Left ventricle myocardium superior (tissue), 1 donor: ENCODE results near the gene PNPLA7. TPM values are rescaled to one million over a fixed set of nuclear protein-coding genes. Genes with fewer than 3 reads are reported as not detected.
"Not testable (repeated sequence)": the region's sequence is repeated elsewhere in the genome, so short reads cannot be mapped to it uniquely, and the experiment has no call there.

Experiments
- ATAC-seq: fragments of 200-7000 bp; cut with Tn5 transposase; one replicate; pipeline ENCODE4 v1.9.1; 2020; ENCODE audit warnings: mild to moderate bottlenecking, moderate library complexity
- DNase-seq: peaks from one replicate; pipeline ENCODE4 v3.0.0-alpha.2; 2020
- intact Hi-C: fragments of 100-400 bp; cut with micrococcal nuclease; formaldehyde crosslinking; loops from one replicate; pipeline ENCODE4 v1.11.0; 2022
- long read RNA-seq: library from polyadenylated mRNA; unstranded; transcript quantifications from one replicate; pipeline ENCODE4 v2.0.0, GENCODE V29; 2021
- total RNA-seq: library from RNA; stranded (reverse); fragmentation: NEBNext Ultra II Directional; extraction: Animal tissue kit (Norgen Biotek cat#: 25700); gene quantifications from one replicate; pipeline ENCODE4 v1.2.1, GENCODE V29; 2021
- donor health status: DM: no; HTN: yes; CAD: no; lungs with severe emphysema.

PNPLA7 gene
- 10.7 TPM for total RNA-seq
- long read RNA-seq, full-length matches to known transcripts = 1 of 26 reads
- long read RNA-seq, partial matches to known transcripts = 18 of 26 reads
- long read RNA-seq, other reads (novel, unspliced or antisense) = 7 of 26 reads

DNA sequence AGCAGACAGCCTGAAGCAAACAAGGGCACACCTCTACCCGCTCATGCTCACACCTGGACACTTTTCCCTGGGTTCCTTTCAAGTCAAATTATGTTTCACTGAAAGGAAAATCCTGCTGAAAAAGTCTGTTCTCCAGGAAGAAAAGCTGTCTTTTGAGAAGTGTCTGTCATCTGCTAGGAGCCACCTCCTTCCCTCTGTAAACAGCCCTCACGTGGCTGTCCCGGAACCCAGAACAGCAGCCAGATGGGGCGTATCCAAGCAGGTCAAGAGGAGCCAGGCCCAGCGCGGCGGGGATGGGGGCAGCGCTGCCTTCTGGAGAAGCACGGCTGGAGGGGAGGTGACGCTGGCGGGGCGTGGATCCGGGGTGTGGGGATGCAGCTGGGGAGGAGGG, at the start of gene PNPLA7:
Gene PNPLA7, minus strand, starts transcription at position 172 of the 391 bp plus-strand sequence. CDS start 205 bp downstream, outside the sequence.
- intact Hi-C loops = no loop called here
- ATAC-seq (peak; percentile 85), DNase-seq (peak; percentile 92)

DNA sequence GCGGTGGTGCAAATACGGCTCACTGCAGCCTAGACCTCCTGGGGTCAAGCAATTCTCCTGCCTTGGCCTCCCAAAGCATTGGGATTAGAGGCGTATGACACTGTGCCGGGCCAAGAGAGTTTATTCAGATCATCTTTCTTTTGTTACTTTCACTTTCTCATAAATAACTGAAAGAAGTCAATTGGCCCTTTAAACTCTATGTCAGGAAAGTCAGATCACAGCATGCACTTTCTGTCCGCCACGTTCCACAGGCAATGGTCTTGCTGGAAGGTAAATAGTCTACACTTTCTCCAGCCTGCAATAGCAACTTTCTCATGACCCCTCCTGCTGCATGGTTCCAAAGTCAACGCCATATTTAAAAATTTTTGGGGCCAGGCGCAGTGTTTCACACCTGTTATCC, 48.7 kb upstream of the PNPLA7 start:
- intact Hi-C loops = no loop called here

GRCh38 chr9:137596577-137596976, 46.4 kb upstream of the PNPLA7 start:
- intact Hi-C loops, DNase-seq, ATAC-seq: not testable (repeated sequence)

More for the DNA sequence above, 48.7 kb upstream of the PNPLA7 start:
- DNase-seq = no peak
- ATAC-seq = no peak

- intact Hi-C loops = no loop called here
- no peak for DNase-seq
Observed at GRCh38 chr9:137593176-137593575, 43.0 kb upstream of the PNPLA7 start.

GRCh38 chr9:137592767-137593166, 42.6 kb upstream of the PNPLA7 start:
- intact Hi-C loops = no loop called here
- ATAC-seq = no peak
- no peak for DNase-seq

More at GRCh38 chr9:137593176-137593575, 43.0 kb upstream of the PNPLA7 start:
- no peak for ATAC-seq

DNA sequence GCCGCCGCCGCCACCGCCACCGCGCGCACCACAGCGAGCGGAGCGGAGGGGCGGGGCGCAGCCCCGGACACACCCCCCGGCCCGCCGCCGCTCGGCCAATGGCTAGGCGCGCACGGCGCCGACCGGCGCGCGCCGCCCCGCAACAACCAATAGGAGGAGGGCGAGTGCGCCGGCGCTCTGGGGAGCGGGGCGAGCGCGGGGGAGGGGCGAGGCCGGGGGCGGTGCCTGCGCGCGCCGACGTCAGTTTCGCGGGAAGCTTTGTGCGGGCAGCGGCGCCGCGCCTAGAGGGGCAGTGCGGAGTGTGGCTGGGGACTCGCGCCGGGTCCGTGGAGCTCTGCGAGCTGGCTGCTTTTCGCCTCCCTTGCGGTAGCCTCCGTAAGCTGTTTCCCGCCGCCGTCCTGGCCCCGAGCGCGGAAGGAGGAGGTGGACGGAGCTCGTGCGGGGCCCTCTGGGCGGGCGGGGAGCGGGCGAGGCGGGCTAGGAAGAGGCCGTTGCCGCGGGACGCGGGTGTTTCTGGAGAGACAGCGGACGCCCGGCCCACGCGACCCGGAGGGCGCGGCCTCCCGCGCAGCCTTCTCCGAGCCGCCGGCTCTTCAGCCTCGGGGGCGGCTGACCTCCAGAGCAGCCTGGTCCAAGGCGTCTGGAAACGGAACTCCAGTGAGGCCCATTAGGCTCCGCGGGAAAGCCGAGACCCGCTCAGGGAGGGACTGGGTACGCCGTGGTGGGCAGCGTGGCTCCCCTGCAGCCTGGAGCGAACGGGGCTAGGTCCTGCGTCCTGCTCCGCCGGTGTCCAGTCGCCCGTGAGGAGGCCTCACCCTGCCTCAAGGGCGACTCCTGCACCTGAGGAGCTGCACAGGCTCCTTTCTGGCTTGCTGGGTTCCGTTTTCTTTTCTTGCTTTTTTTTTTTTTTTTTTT, 40.5 kb upstream of the PNPLA7 start, which contains the start of gene ZMYND19:
Gene ZMYND19, minus strand, starts transcription at position 44 of the 915 bp plus-strand sequence. CDS start 249 bp downstream, outside the sequence.
- intact Hi-C loops = no loop called here
- peak; percentile 100 for ATAC-seq
- peak; percentile 96 for DNase-seq

DNA sequence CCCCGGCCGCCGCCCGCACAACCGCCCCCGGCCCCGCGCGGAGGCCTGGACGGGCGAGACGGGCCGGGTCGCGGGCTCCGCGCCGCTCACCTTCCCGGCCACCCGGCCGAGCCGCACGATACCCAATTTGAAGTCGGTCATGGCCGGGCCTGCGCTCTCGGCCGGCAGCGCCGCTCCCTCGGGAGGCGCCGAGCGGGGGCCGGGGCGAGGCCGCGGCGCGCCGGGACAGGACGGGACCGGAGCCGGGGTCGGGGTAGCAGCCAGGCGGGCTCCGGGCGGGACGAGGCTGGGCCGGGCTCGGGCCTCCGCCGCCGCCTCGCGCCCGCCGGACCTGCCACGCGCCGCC, 39.9 kb upstream of the PNPLA7 start:
- ATAC-seq = no peak
- DNase-seq = no peak
- intact Hi-C loops = no loop called here

- DNase-seq = peak; percentile 36
- intact Hi-C loops = no loop called here
Observed at GRCh38 chr9:137589441-137590122, 39.4 kb upstream of the PNPLA7 start.

GRCh38 chr9:137588891-137589290, 38.7 kb upstream of the PNPLA7 start:
- no peak for ATAC-seq
- DNase-seq = peak; percentile 3
- intact Hi-C loops = no loop called here

More at GRCh38 chr9:137589441-137590122, 39.4 kb upstream of the PNPLA7 start:
- ATAC-seq = no peak

GRCh38 chr9:137588311-137588710, 38.1 kb upstream of the PNPLA7 start:
- ATAC-seq = no peak

DNA sequence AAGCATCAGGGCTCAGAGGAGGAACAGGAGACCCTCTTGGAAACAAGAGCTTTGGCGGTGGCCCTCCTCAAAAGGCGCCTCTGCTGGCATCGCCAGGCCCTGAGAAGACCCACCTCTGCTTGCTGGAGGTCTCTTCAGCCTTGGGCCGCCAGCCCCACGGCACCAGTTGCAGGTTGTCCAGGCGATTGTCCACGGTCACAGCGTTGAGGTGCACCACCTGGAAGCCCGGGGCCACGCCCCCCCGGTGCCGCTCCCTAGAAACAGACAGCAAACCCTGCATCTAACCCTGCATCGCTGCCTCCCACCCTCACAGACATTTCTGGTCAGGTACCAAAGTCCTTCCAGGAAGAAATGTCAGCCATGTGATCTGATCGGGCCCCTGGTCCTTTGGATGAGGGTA, 36.7 kb upstream of the PNPLA7 start:
- intact Hi-C loops = no loop called here
- no peak for DNase-seq

More at GRCh38 chr9:137588311-137588710, 38.1 kb upstream of the PNPLA7 start:
- DNase-seq = no peak
- intact Hi-C loops = no loop called here

GRCh38 chr9:137583957-137584356, 33.8 kb upstream of the PNPLA7 start:
- DNase-seq = no peak
- ATAC-seq = no peak
- intact Hi-C loops = no loop called here

More for the DNA sequence above, 36.7 kb upstream of the PNPLA7 start:
- ATAC-seq = no peak

GRCh38 chr9:137583347-137583746, 33.1 kb upstream of the PNPLA7 start:
- no peak for DNase-seq

DNA sequence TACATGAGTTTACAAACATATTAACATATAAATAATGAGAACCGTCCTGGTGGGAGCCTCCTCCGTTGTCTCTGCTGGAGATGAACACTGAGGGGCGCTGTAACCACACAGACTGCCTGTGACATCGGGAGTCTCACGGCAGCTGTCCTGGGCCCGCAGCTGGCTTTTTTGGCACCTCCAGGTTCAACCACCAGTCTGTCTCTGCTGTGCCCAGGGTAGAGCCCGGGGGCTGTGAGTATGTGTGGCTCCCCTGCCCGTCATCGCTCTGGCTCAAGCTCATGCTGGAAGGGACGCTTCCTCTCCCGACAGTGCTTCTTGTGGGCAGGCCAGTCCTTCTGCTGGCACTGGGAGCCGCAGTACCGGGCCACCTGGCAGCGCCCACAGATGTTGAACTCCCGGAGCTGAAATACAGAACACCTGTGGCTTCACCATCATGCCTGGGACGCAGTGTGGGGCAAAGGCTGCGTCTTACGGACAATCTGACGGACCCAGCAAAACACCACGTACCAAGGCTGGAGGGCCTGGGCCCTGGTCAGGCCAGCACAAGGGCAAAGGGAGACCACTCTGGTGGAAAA, 32.2 kb upstream of the PNPLA7 start:
- intact Hi-C loops = no loop called here
- ATAC-seq = no peak
- no peak for DNase-seq

More at GRCh38 chr9:137583347-137583746, 33.1 kb upstream of the PNPLA7 start:
- intact Hi-C loops = no loop called here
- no peak for ATAC-seq

- intact Hi-C loops = no loop called here
- DNase-seq (no peak), ATAC-seq (no peak)
Observed at GRCh38 chr9:137581361-137582285, 31.4 kb upstream of the PNPLA7 start.

GRCh38 chr9:137580954-137581322, 30.7 kb upstream of the PNPLA7 start:
- ATAC-seq (no peak), DNase-seq (no peak)
- intact Hi-C loops = no loop called here

GRCh38 chr9:137580209-137580953, 30.2 kb upstream of the PNPLA7 start:
- ATAC-seq (no peak), DNase-seq (peak; percentile 28)
- intact Hi-C loops = no loop called here

- no peak for DNase-seq
- ATAC-seq = no peak
- intact Hi-C loops = no loop called here
Observed at GRCh38 chr9:137579259-137579604, 29.0 kb upstream of the PNPLA7 start.
